LNCaP clone FGC (cell line): ENCODE results near the gene SELENOW.
"Not testable (repeated sequence)": the region's sequence is repeated elsewhere in the genome, so short reads cannot be mapped to it uniquely, and the experiment has no call there.

Source experiments
- DNase-seq: peaks from one replicate; pipeline ENCODE4 v3.0.0-alpha.2; 2011; ENCODE audit warnings: low read depth
- H3K4me3 ChIP-seq: 2 replicates; pipeline ENCODE4 v1.5.1; 2011; ENCODE audit warnings: mild to moderate bottlenecking, low read depth, low read length, control low read depth
- CTCF ChIP-seq: IDR thresholded peaks from 2 replicates; pipeline ENCODE4 v1.5.1; 2012; ENCODE audit warnings: mild to moderate bottlenecking; ENCODE audit not compliant: control insufficient read depth, insufficient read depth; ENCODE audit errors: extremely low read depth

SELENOW gene

GRCh38 chr19:47740866-47741519 is 37.5 kb upstream of the SELENOW start:
- TF ChIP-seq CTCF: no peak
- no peak for DNase-seq
- no peak overlapping the region for H3K4me3 ChIP-seq

GRCh38 chr19:47741544-47742140 is 36.9 kb upstream of the SELENOW start:
- H3K4me3 ChIP-seq: no peak overlapping the region
- no peak for TF ChIP-seq CTCF
- no peak for DNase-seq

- no peak for DNase-seq
- no peak overlapping the region for H3K4me3 ChIP-seq
- no peak for TF ChIP-seq CTCF
Measured at GRCh38 chr19:47742634-47743033, 35.9 kb upstream of the SELENOW start.

GRCh38 chr19:47745010-47745901 is 33.2 kb upstream of the SELENOW start, which contains the start of gene NOP53:
Gene NOP53 (plus strand): TSS chr19:47745546. CDS start chr19:47745560, 14 bp downstream.
- peak within 1 kb of the TSS; percentile 70 for H3K4me3 ChIP-seq
- DNase-seq: peak; percentile 85
- TF ChIP-seq CTCF: no peak

GRCh38 chr19:47746129-47746528 is 32.4 kb upstream of the SELENOW start:
- not testable (repeated sequence) for DNase-seq
- peak overlapping the region; percentile 70 for H3K4me3 ChIP-seq

GRCh38 chr19:47749326-47749725 is 29.2 kb upstream of the SELENOW start:
- H3K4me3 ChIP-seq: no peak overlapping the region
- TF ChIP-seq CTCF: no peak
- no peak for DNase-seq

GRCh38 chr19:47750752-47751151 is 27.8 kb upstream of the SELENOW start:
- no peak for DNase-seq
- no peak overlapping the region for H3K4me3 ChIP-seq
- no peak for TF ChIP-seq CTCF
